Gastrocnemius medialis (tissue), 4 donors: Measurements from ENCODE around the gene BCL2L13. TPM values are rescaled to one million over a fixed set of nuclear protein-coding genes. Genes with fewer than 3 reads are reported as not detected.

Experiments
- ATAC-seq, 2 donors: fragments of 150-250 bp; one replicate each; pipeline ENCODE4 v1.9.1; 2016
- DNase-seq, 2 donors: peaks; one replicate each; pipeline ENCODE4 v3.0.0-alpha.2; 2019
- H3K27ac ChIP-seq, 4 donors: fragments of 200-600 bp; sonication (generic); 1 replicate in 1 of 4; 2 replicates in 3 of 4; pipeline ENCODE4 v1.5.1; 2016 to 2018; ENCODE audit warnings: mild to moderate bottlenecking in 2 of 4, moderate library complexity in 1 of 4
- H3K27me3 ChIP-seq, 3 donors: fragments of 200-600 bp; sonication (generic) in 2 of 3; 1 replicate in 1 of 3; 2 replicates in 2 of 3; pipeline versions ENCODE4 v1.5.1 to v1.6.0; 2016 to 2019; ENCODE audit warnings: mild to moderate bottlenecking in 1 of 3, moderate library complexity in 1 of 3
- H3K36me3 ChIP-seq, 2 donors: fragments of 200-600 bp; sonication (generic) in 1 of 2; one replicate each; pipeline ENCODE4 v1.5.1; 2017 to 2018
- H3K4me1 ChIP-seq, 2 donors: fragments of 200-600 bp; sonication (generic) in 1 of 2; one replicate each; pipeline ENCODE4 v1.5.1; 2016 to 2017; ENCODE audit warnings: mild to moderate bottlenecking in 2 of 2
- H3K4me3 ChIP-seq, 4 donors: fragments of 200-600 bp; sonication (generic) in 3 of 4; 1 replicate in 1 of 4; 2 replicates in 3 of 4; pipeline ENCODE4 v1.5.1; 2016 to 2019; ENCODE audit warnings: mild to moderate bottlenecking in 2 of 4
- H3K9me3 ChIP-seq, 3 donors: fragments of 200-600 bp; sonication (generic) in 2 of 3; 1 replicate in 1 of 3; 2 replicates in 2 of 3; pipeline ENCODE4 v1.5.1; 2016 to 2019
- CTCF ChIP-seq, 5 experiments: fragments of 450-650 bp in 3 of 5; fragments of 200-600 bp in 2 of 5; sonication (generic) in 2 of 5; IDR thresholded peaks in 4 of 5; conservative IDR thresholded peaks in 1 of 5; 1 replicate in 4 of 5; 2 replicates in 1 of 5; pipeline ENCODE4 v1.5.1; 2016 to 2019; ENCODE audit warnings: antibody characterized with exemption in 5 of 5, mild to moderate bottlenecking in 3 of 5, moderate library complexity in 3 of 5
- POLR2A ChIP-seq, 2 donors: fragments of 450-650 bp; IDR thresholded peaks; one replicate each; pipeline ENCODE4 v1.6.1; 2017; ENCODE audit warnings: antibody characterized with exemption in 2 of 2, mild to moderate bottlenecking in 2 of 2, moderate library complexity in 2 of 2
- in situ Hi-C, 4 donors: fragments of 200-750 bp; cut with MboI; loops; one replicate each; pipeline versions ENCODE4 v1.15.0 to v1.8.0; 2017; ENCODE audit warnings: low sequenced_read_pairs in 4 of 4
- intact Hi-C: fragments of 100-400 bp; cut with DNase I; formaldehyde crosslinking; loops from one replicate; pipeline ENCODE4 v1.15.1; 2023; ENCODE audit warnings: low total_unique reads
- total RNA-seq, 4 donors: library from RNA; depleted of rRNA; stranded (reverse); fragments of >200 nt; gene quantifications; one replicate each; pipeline versions ENCODE4 v1.1.0 to v1.2.3, GENCODE V29; 2016

The BCL2L13 gene
- total RNA-seq, 4 donors from 2014 or later = 162 to 310 (median 231) TPM

DNA sequence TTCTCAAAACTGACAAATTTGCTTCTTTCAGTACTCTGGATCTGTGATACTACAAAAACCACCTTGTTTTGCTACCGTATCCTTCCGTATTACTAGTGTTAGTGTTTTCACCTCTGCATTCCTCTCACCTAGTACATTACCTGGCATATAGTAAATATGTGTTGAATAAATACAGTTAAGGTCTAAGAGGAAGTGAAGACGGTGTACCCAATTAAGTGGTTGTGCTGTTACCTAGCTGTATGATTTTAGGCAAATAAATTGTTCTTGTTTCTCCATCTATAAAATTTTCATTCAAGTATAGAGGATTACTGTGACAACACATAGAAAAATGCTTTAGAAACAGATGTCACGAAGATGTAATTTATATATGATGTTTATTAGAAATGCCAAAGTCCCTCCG is 8.9 kb downstream of the BCL2L13 start:
- Histone ChIP-seq H3K4me1 (peaks cover 4 to 17% of the 10 kb centered on the region in 2 donors), H3K27me3 (no peaks in the 10 kb centered on the region), H3K9me3 (no peaks in the 10 kb centered on the region), H3K4me3 (no peak overlapping the region), H3K27ac (no peak overlapping the region), H3K36me3 (peaks cover 0 to 5% of the 10 kb centered on the region in 2 donors)
- DNase-seq = no peak
- intact Hi-C loops (no loop called here), in situ Hi-C loops (loop anchor here in 1 of 4 donors (25.0 kb wide), 1 partner anchor 485 kb away; the partner anchor contains the start of gene HDHD5)
- TF ChIP-seq POLR2A (IDR thresholded peaks at IDR 0.05) (no peak), CTCF (IDR thresholded peaks at IDR 0.05 in 4 of 5, conservative IDR thresholded peaks at IDR 0.05 in 1 of 5) (no peak)
- no peak for ATAC-seq

DNA sequence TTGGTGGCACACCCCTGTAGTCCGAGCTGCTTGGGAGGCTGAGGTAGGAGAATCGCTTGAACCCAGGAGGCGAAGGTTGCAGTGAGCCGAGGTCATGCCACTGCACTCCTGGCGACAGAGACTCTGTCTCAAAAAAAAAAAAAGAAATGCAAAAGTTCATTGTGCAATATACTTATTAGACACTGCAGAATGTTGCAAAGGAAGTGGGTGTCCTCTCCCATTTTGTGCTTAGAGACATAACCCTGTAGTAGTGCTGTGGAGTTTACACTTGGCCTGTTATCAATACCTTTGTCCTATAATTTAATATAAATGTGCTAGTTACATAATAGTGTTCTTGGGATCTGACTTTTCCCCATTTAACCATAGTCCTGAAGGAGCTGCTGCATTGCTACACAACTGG is 9.4 kb downstream of the BCL2L13 start:
- no peak overlapping the region for H3K4me3 ChIP-seq
- peaks cover 4 to 17% of the 10 kb centered on the region in 2 donors for H3K4me1 ChIP-seq
- in situ Hi-C loops = loop anchor here in 1 of 4 donors (25.0 kb wide), 1 partner anchor 486 kb away; the partner anchor contains the start of gene HDHD5
- intact Hi-C loops = no loop called here
- no peak overlapping the region for H3K27ac ChIP-seq
- no peak for TF ChIP-seq CTCF (IDR thresholded peaks at IDR 0.05 in 4 of 5, conservative IDR thresholded peaks at IDR 0.05 in 1 of 5)
- no peak for TF ChIP-seq POLR2A (IDR thresholded peaks at IDR 0.05)
- DNase-seq = no peak
- H3K27me3 ChIP-seq = no peaks in the 10 kb centered on the region
- no peak for ATAC-seq
- H3K36me3 ChIP-seq = peaks cover 0 to 5% of the 10 kb centered on the region in 2 donors
- H3K9me3 ChIP-seq = no peaks in the 10 kb centered on the region

DNA sequence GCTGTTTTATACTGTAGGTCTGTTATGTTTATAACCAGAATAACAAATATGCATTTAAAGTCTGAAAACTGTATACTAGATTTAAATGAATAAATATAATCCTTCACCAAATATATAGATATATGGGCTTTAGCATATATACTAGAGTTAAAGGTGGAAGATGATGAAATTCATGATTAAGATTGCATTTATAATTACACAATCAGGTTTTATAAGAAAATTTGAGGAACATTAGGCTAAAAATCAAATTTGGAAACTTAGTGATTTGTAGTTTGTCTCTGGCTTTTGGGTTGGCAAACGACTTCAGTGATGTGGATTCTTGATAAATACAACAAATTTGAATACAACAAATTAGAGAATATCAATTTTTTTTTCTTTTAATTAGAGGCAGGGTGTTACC is 10.0 kb downstream of the BCL2L13 start:
- Histone ChIP-seq H3K4me1 (peaks cover 4 to 17% of the 10 kb centered on the region in 2 donors), H3K4me3 (no peak overlapping the region), H3K36me3 (peaks cover 0 to 5% of the 10 kb centered on the region in 2 donors), H3K9me3 (no peaks in the 10 kb centered on the region), H3K27ac (no peak overlapping the region), H3K27me3 (no peaks in the 10 kb centered on the region)
- ATAC-seq (no peak), DNase-seq (no peak)
- TF ChIP-seq CTCF (IDR thresholded peaks at IDR 0.05 in 4 of 5, conservative IDR thresholded peaks at IDR 0.05 in 1 of 5) = no peak
- intact Hi-C loops = no loop called here
- in situ Hi-C loops = loop anchor here in 1 of 4 donors (25.0 kb wide), 1 partner anchor 486 kb away; the partner anchor contains the start of gene HDHD5

DNA sequence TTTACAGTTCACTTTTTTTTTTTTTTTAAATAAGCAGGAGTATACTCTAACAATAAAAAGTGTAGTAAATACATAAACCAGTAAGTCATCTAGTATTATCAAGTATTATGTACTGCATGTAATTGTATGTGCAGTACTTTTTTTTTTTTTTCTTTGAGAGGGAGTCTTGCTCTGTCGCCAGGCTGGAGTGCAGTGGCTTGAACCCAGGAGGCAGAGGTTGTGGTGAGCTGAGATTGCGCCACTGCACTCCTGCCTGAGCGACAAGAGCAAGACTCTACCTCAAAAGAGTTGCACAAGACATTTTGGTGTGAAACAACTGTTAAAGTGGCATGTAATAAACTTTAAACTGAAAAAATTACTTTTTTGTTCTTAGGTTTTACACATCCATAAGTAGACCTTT is 16.7 kb downstream of the BCL2L13 start:
- no peak for DNase-seq
- intact Hi-C loops (no loop called here), in situ Hi-C loops (no loop called here)
- no peak overlapping the region for H3K4me3 ChIP-seq
- no peak overlapping the region for H3K27ac ChIP-seq
- no peaks in the 10 kb centered on the region for H3K4me1 ChIP-seq
- H3K9me3 ChIP-seq = no peaks in the 10 kb centered on the region
- no peaks in the 10 kb centered on the region for H3K27me3 ChIP-seq
- ATAC-seq = no peak
- H3K36me3 ChIP-seq = peaks cover 0 to 36% of the 10 kb centered on the region in 2 donors
- TF ChIP-seq CTCF (IDR thresholded peaks at IDR 0.05 in 4 of 5, conservative IDR thresholded peaks at IDR 0.05 in 1 of 5) (no peak), POLR2A (IDR thresholded peaks at IDR 0.05) (no peak)

- TF ChIP-seq POLR2A (IDR thresholded peaks at IDR 0.05) (no peak), CTCF (IDR thresholded peaks at IDR 0.05 in 4 of 5, conservative IDR thresholded peaks at IDR 0.05 in 1 of 5) (no peak)
- no peak overlapping the region for H3K4me3 ChIP-seq
- in situ Hi-C loops (no loop called here), intact Hi-C loops (no loop called here)
- H3K4me1 ChIP-seq = no peaks in the 10 kb centered on the region
- H3K9me3 ChIP-seq = no peaks in the 10 kb centered on the region
- no peaks in the 10 kb centered on the region for H3K27me3 ChIP-seq
- no peak overlapping the region for H3K27ac ChIP-seq
- DNase-seq = no peak
- no peak for ATAC-seq
- peaks cover 0 to 39% of the 10 kb centered on the region in 2 donors for H3K36me3 ChIP-seq
Measured at GRCh38 chr22:17656870-17657395, 18.4 kb downstream of the BCL2L13 start.
